HL-60 (cell line): ENCODE results near the gene PIGR.

ENCODE experiments used
- DNase-seq, 2 experiments: peaks; one replicate each; pipeline ENCODE4 v3.0.0-alpha.2; 2010 to 2020; ENCODE audit warnings: low read depth in 1 of 2, low spot score in 1 of 2
- H3K27ac ChIP-seq: fragments of 250-450 bp; sonication (Bioruptor Pico); replicated peaks from 2 replicates; pipeline ENCODE4 v1.5.1; 2020; ENCODE audit warnings: mild to moderate bottlenecking, moderate library complexity
- H3K27me3 ChIP-seq: fragments of 250-450 bp; sonication (Bioruptor Pico); 2 replicates; pipeline ENCODE4 v1.5.1; 2021; ENCODE audit warnings: mild to moderate bottlenecking, moderate library complexity; ENCODE audit not compliant: insufficient read depth, poor library complexity, severe bottlenecking
- H3K4me3 ChIP-seq: replicated peaks from 2 replicates; pipeline ENCODE4 v1.5.1; 2011; ENCODE audit warnings: mild to moderate bottlenecking, control low read depth, low read length; ENCODE audit not compliant: insufficient read depth
- GABPA ChIP-seq: IDR thresholded peaks from 2 replicates; pipeline ENCODE4 v1.6.1; 2012; ENCODE audit warnings: low read depth
- POLR2AphosphoS5 ChIP-seq: IDR thresholded peaks from 2 replicates; pipeline ENCODE4 v1.6.1; 2012; ENCODE audit warnings: low read depth
- REST ChIP-seq: IDR thresholded peaks from 2 replicates; pipeline ENCODE4 v1.6.1; 2012; ENCODE audit warnings: low read depth; ENCODE audit not compliant: insufficient replicate concordance
- SPI1 ChIP-seq: IDR thresholded peaks from 2 replicates; pipeline ENCODE4 v1.6.1; 2012; ENCODE audit warnings: low read depth, mild to moderate bottlenecking, borderline replicate concordance
- TF ChIP-seq, protein P1 (sequence below): IDR thresholded peaks from one replicate; pipeline ENCODE4 v1.5.1; 2011; ENCODE audit warnings: low read length, control low read depth, inconsistent platforms; ENCODE audit not compliant: insufficient read depth

Gene PIGR

GRCh38 chr1:206965781-206966180 is 19.5 kb upstream of the PIGR start:
- Histone ChIP-seq H3K27me3 (no peaks in the 10 kb centered on the region), H3K27ac (no peak overlapping the region), H3K4me3 (no peak overlapping the region)
- TF ChIP-seq REST: no peak
- no peak for TF ChIP-seq SPI1
- no peak for TF ChIP-seq GABPA
- no peak for TF ChIP-seq POLR2AphosphoS5
- TF ChIP-seq, protein P1, sequence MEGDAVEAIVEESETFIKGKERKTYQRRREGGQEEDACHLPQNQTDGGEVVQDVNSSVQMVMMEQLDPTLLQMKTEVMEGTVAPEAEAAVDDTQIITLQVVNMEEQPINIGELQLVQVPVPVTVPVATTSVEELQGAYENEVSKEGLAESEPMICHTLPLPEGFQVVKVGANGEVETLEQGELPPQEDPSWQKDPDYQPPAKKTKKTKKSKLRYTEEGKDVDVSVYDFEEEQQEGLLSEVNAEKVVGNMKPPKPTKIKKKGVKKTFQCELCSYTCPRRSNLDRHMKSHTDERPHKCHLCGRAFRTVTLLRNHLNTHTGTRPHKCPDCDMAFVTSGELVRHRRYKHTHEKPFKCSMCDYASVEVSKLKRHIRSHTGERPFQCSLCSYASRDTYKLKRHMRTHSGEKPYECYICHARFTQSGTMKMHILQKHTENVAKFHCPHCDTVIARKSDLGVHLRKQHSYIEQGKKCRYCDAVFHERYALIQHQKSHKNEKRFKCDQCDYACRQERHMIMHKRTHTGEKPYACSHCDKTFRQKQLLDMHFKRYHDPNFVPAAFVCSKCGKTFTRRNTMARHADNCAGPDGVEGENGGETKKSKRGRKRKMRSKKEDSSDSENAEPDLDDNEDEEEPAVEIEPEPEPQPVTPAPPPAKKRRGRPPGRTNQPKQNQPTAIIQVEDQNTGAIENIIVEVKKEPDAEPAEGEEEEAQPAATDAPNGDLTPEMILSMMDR: no peak
- no peak for DNase-seq

DNA sequence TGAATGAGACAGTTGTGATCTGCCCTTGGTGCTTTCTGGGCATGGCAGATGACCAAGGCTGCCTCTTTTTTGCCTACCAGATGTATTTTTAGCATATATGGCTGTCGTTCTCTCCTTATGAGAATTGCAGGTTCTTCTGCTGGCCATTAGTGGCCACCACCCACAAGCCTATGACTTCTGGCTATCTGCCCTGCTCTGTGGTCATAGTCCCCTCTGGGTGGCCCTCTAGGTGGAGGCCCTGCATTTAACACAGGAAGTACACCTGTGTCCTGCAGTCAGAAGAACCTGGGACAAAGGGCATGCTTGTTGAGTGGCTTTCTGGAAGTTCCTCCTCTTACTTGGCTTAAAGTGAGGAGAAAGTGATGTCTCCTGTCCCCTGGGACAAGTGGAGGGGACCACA is 17.5 kb upstream of the PIGR start:
- no peak for TF ChIP-seq GABPA
- TF ChIP-seq, protein P1: no peak
- no peak for TF ChIP-seq SPI1
- no peak for TF ChIP-seq POLR2AphosphoS5
- TF ChIP-seq REST: no peak
- DNase-seq: no peak
- Histone ChIP-seq H3K27ac (no peak overlapping the region), H3K27me3 (no peaks in the 10 kb centered on the region), H3K4me3 (no peak overlapping the region)

- Histone ChIP-seq H3K27me3 (no peaks in the 10 kb centered on the region), H3K27ac (no peak overlapping the region), H3K4me3 (no peak overlapping the region)
- TF ChIP-seq GABPA (no peak), SPI1 (no peak), REST (no peak), POLR2AphosphoS5 (no peak)
- TF ChIP-seq, protein P1: no peak
- DNase-seq: no peak
Measured at GRCh38 chr1:206963119-206963712, 16.9 kb upstream of the PIGR start.
